GM12873 (cell line): ENCODE results near the gene TK2.

ENCODE experiments used
- TF ChIP-seq, protein P1 (sequence below): IDR thresholded peaks from 2 replicates; pipeline ENCODE4 v1.5.1; 2012; ENCODE audit warnings: low read depth, mild to moderate bottlenecking, moderate library complexity, low read length, control low read depth; ENCODE audit not compliant: insufficient read depth; ENCODE audit errors: missing control alignments

The TK2 gene

DNA sequence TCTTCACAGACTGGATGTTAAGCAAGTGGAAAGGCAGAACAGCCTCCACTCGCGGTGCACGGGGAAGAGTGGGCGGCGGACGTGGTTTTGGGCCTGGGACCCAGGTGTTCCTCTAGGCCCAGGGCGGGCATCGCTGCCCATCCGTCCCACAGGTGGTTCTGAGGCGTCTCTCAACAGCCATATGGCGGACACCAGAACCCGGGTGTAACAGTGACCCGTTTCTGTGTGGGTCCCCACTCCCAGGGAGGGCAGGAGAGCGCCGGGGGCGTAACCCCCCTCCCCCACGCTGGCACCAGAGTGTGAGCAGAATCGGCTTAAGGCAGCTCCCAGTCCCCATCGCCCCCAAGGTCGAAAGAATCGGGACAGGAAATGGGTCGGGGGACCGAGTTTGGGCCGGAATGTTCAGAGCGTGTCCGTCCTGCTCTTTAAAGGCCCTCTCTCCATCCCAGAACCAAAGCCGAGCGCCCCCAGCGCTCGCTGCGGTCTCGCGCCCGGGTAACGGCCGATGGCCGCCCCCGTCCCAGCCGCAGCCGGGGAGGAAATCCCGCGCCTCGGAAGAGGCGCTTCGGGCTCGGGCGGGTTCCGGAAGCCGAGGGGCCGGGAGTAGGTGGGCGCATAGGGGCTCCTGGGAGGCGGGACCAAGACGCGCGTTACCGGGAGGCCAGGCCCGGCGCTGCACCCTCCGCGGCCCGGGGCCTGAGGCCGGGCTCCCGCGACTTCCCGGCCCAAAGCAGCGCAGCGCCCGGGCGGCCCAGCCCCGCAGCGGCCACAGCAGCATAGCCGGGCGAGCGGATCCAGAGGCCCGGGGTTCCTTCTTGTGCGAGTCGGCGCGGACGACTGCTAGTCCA, at the start of gene TK2:
Gene TK2, minus strand, starts transcription at position 839 of the 848 bp plus-strand sequence. Its CDS starts 61 bp downstream, at position 778.
- TF ChIP-seq, protein P1, sequence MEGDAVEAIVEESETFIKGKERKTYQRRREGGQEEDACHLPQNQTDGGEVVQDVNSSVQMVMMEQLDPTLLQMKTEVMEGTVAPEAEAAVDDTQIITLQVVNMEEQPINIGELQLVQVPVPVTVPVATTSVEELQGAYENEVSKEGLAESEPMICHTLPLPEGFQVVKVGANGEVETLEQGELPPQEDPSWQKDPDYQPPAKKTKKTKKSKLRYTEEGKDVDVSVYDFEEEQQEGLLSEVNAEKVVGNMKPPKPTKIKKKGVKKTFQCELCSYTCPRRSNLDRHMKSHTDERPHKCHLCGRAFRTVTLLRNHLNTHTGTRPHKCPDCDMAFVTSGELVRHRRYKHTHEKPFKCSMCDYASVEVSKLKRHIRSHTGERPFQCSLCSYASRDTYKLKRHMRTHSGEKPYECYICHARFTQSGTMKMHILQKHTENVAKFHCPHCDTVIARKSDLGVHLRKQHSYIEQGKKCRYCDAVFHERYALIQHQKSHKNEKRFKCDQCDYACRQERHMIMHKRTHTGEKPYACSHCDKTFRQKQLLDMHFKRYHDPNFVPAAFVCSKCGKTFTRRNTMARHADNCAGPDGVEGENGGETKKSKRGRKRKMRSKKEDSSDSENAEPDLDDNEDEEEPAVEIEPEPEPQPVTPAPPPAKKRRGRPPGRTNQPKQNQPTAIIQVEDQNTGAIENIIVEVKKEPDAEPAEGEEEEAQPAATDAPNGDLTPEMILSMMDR, result peak; percentile 31

DNA sequence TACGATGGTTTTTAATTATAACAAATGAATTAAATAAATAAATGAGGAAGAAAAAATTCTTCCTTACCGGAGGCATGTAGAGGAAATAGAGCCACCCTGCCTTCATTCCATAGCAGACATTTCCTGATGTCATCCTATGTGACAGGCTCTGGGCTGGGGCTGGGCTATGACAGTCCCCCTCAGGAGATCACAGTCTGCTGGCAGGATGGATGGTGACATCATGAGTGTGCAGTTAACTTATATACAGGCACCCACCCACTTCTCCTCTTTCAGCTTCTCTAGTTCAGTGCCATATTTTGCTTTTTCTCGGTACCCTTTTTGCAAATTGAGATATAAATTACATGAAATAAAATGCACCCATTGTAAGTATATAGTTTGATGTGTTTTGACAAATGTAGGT, 48.2 kb upstream of the TK2 start:
- TF ChIP-seq, protein P1, result no peak

DNA sequence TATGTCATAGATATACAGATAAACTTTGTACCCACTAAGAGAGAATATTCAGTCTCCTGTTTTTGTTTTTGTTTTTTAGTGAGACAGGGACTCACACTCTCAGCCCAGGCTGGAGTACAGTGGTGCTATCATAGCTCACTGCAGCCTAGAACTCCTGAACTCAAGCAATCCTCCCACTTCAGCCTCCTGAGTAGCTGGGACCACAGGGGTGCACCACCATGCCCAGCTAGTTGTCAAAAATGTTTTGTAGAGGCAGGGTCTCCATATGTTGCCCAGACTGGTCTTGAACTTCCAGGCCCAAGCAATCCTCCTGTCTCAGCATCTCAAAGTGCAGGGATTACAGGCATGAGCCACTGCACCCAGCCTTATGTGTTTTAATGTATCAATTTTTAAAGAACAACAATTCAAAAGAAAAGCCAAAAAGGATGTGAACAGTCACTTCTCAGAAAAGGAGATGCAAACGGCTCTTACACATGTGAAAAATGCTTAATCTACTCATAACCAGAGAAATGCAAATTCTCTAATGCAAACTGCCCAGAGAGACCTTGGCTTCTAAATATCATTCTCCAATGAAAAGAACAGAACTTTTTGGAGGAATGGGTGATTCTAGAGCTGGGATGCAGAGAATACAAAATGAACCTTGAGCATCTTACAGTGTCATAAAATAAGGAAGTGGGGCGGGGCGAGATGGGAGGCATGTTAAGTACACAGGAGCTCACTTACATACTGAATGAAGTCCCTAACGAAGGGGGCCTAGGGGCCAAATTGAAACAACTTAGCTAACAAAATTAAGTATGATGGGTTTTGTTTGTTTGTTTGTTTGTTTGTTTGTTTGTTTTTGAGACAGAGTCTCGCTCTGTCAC, 47.3 kb upstream of the TK2 start:
- TF ChIP-seq, protein P1, result no peak

DNA sequence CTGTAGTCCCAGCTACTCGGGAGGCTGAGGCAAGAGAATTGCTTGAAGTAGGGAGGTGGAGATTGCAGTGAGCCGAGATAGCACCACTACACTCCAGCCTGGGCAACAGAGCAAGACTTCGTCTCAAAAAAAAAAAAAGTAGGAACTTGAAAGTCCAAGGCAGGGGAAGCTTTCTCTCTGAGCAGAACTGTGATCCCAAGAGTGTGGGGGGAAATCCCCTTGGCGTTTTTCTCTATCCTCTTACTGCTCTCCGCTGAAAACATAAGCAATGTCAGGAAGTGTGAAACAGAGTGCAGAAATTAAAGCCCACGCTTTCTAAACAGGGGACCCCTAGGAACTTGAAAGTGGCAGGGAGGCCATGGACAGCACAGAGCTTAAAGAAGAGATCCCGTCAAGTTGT, 44.8 kb upstream of the TK2 start:
- TF ChIP-seq, protein P1, result no peak

DNA sequence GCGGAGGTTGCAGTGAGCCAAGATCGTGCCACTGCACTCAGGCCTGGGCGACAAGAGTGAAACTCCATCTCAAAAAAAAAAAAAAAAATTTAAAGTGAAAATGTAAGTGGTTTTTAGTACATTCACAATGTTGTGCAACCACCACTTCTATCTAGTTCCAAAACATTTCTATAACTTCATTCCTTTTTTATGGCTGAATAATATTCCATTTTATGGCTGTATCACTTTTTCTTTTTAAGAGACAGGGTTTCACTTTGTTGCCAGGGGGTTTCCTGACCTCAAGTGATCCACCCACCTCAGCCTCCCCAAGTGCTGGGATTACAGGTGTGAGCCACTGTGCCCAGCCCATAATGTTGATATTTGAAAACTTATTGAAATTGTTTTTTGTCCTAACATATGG, 42.9 kb upstream of the TK2 start:
- TF ChIP-seq, protein P1, result no peak

DNA sequence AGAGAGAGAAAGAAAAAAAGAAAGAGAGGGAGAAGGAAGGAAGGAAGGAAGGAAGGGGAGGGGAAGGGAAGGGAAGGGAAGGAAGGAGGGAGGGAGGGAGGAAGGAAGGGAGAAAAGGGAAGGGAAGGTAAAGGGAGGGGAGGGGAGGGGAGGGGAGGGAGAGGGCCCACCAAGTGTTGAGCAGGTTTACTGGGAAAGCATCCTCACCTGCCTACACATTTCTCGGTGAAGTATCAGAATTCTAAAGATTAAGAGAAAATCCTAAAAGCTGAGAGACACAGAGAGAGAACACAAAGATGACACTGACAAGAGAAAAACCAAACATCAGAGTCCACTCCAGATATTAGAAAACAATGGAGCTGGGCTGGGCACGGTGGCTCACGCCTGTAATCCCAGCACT, 42.3 kb upstream of the TK2 start:
- TF ChIP-seq, protein P1, result no peak

DNA sequence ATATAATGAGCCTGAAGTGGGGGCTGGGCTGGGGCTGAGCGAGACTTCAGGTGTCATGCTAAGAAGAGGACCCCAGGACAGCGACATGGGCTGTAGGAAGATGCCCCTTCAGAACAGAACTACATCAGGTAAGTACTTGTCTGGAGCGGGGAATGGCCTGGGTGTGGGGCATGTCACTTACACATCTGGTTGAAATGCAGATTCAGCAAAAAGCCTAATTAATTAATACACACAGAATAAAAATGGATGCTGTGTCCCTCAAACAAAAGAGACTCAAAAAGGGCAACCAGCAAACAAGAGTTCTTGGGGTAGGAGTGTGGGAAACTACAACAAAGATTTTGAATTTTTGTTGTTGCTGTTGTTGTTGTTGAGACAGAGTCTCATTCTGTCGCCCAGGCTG, 41.1 kb upstream of the TK2 start:
- TF ChIP-seq, protein P1, result no peak
